HG03025 (cell line): Measurements from ENCODE around the gene DRD4.
"Not testable (repeated sequence)": the region's sequence is repeated elsewhere in the genome, so short reads cannot be mapped to it uniquely, and the experiment has no call there.

Experiments used
- ATAC-seq: cut with Tn5 transposase; IDR thresholded peaks from one replicate; pipeline ENCODE4 v1.9.1; 2021; ENCODE audit warnings: mild to moderate bottlenecking, moderate library complexity; ENCODE audit not compliant: unreplicated experiment, low FRiP score

DRD4 gene

GRCh38 chr11:665704-666281, 28.7 kb downstream of the DRD4 start:
- no peak for ATAC-seq

GRCh38 chr11:673866-674265, 36.8 kb downstream of the DRD4 start:
- no peak for ATAC-seq

- ATAC-seq, result no peak
Measured at GRCh38 chr11:674406-674805, 37.3 kb downstream of the DRD4 start.

GRCh38 chr11:678297-678696, 41.2 kb downstream of the DRD4 start:
- ATAC-seq, result no peak

DNA sequence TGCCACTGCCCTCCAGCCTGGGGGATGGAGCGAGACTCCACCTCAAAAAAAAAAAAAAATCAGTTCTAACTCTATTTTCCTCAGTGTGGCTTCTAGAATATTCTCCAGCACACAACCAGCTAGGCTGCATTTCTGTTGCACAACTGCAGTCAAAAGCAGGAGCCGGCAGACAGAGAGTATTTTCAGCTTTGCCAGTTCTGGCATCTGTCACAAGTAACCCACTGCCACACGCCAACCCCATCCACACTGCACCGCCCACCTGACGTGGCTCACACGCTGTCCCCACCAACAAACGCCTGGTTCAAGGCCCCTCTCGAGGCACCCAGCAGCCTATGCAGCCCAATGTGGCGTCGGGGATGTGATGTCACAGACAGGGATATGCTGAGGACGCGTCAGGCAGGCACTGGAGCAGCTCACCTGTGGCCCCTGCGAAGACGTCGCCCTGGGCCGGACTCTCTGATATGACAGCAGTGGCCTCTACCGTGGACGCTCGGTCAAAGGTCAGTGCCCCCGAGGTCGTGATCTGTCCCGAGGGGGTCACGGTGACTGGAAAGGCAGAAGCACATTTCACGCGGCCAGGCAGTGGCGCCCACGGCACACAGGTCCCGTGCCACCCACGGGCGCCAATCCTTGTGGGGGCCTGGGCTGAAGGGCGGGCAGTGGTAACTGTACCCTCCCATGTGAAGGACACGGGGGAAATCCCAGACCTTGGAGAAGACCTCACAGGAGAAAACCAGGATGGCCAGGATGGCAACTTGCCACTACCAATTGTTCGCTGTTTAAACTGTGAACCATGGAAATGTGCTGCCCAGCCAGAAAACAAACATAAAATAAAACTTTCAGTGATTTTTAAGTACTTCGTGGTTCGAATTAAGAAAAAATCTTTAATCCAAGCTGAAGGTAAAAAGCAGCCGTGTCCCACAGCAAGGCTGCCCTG, 42.5 kb downstream of the DRD4 start:
- no peak for ATAC-seq

DNA sequence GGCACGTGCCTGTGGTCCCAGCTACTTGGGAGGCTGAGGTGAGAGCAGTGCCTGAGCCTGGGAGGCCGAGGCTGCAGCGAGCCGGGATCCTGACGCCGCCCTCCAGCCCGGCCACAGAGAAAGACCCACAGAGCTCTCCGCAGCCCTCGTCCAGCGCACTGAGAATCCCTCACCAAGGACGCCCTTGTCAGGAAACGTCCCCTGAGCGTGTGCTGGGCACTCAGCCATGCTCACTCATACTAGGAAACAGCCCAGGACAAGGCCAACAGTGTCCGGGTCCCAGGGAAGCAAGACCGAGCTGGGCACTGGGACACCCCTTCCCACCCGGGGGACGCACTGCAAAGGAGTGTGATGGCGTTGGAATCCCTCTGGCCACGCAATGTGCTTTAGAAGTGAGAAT, 43.4 kb downstream of the DRD4 start:
- ATAC-seq, result no peak

DNA sequence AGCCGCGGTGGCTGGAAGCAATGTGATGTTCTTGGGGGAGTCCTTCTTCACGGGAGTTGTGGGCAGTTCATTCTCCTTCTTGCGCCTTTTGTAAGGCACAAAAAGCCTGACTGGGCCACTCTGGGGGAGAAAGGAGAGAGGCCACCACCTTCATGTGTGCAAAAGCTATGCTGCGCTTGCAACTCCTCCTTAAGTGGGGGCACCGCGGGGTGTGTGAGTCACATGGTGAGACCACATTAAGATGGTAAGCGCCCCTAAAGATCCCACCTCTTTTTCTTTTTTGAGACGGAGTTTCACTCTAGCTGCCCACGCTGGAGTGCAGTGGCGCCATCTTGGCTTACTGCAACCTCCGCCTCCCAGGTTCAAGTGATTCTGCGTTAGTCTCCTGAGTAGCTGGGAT, 43.9 kb downstream of the DRD4 start:
- ATAC-seq, result no peak

DNA sequence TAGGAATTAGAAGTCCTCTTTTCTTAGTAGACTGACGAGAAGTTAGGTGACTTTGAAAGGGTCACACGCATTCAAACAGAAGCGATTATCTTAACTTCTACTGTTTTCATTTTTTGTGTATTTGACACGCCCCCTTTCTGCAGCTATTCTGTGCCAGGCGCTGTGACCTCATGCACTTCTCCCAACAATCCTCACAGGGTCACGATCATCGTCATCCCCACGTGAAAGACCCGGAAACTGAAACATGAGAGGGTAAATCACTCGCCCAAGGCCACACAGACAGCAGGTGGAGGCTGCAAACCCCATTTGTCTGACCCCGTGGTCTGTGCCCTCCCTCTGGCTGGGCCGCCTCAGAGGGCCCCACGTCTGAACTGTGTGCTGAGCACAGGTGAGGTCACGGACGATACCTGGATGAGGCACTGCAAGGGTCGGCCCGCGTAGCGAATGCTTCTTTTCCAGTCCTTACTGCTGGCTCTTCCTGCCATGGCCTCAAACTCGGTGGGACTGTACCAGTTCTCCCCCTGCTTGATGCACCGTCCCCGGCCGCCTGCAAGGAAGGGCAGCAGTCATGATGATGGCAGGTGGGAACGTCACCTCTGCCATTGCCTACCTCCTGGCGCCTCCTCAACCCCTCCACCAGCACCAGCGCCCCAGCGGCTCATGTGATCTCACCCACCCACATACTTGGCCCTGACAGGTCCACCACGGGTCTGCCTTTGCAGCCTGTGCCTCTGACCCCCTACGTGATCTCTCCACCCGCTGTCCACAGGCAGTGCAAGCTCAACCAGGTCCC, 49.6 kb downstream of the DRD4 start:
- no peak for ATAC-seq

DNA sequence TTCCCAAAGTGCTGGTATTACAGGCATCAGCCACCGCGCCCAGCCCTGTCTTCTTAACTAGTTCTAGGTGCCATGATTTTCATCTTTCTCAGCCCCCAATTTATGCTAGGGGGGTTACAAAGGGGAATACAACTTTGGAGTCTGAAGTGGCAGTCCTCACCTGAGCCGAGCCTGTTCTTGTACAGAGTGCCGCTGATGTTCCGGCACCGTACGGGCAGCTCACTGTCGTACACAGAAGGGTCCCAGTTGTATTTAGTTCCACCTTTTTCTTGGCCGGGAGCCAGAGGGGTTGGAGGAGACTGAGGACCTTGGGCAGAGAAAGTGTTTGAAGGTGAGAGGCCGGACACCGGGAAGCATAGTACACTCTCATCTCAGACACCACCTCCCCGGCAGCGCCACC, 50.7 kb downstream of the DRD4 start:
- no peak for ATAC-seq

GRCh38 chr11:688681-689080, 51.6 kb downstream of the DRD4 start:
- ATAC-seq, result no peak

- ATAC-seq, result no peak
Measured at GRCh38 chr11:689625-690024, 52.6 kb downstream of the DRD4 start.

- not testable (repeated sequence) for ATAC-seq
Measured at GRCh38 chr11:690244-690643, 53.2 kb downstream of the DRD4 start.
